Sigmoid colon (tissue), 7 donors: Measurements from ENCODE around the gene FANK1. TPM values are rescaled to one million over a fixed set of nuclear protein-coding genes. Genes with fewer than 3 reads are reported as not detected.
"Not testable (repeated sequence)": the region's sequence is repeated elsewhere in the genome, so short reads cannot be mapped to it uniquely, and the experiment has no call there.

Source experiments
- DNase-seq: peaks from one replicate; pipeline ENCODE4 v3.0.0-alpha.2; 2019
- H3K27ac ChIP-seq, 4 donors: fragments of 200-600 bp; sonication (generic); one replicate each; pipeline ENCODE4 v1.5.1; 2016 to 2019; ENCODE audit warnings: mild to moderate bottlenecking in 1 of 4
- H3K27me3 ChIP-seq, 3 donors: fragments of 200-600 bp; sonication (generic); one replicate each; pipeline ENCODE4 v1.5.1; 2019; ENCODE audit warnings: mild to moderate bottlenecking in 1 of 3
- H3K36me3 ChIP-seq, 4 donors: fragments of 200-600 bp; sonication (generic); one replicate each; pipeline ENCODE4 v1.5.1; 2016 to 2019
- H3K4me1 ChIP-seq, 4 donors: fragments of 200-600 bp; sonication (generic); one replicate each; pipeline ENCODE4 v1.5.1; 2017 to 2019
- H3K4me3 ChIP-seq, 4 donors: fragments of 200-600 bp; sonication (generic); one replicate each; pipeline ENCODE4 v1.5.1; 2017 to 2019; ENCODE audit warnings: mild to moderate bottlenecking in 2 of 4, moderate library complexity in 1 of 4
- H3K9me3 ChIP-seq, 4 donors: fragments of 200-600 bp in 3 of 4; sonication (generic) in 3 of 4; one replicate each; pipeline versions ENCODE4 v1.5.1 to v1.6.1; 2013 to 2019
- EP300 ChIP-seq, 4 donors: sonication (generic); formaldehyde crosslinking; IDR thresholded peaks; one replicate each; pipeline ENCODE4 v1.6.1; 2017; ENCODE audit warnings: antibody characterized with exemption in 4 of 4
- POLR2A ChIP-seq, 2 donors: fragments of 450-650 bp; IDR thresholded peaks; one replicate each; pipeline ENCODE4 v1.6.1; 2016; ENCODE audit warnings: antibody characterized with exemption in 2 of 2, mild to moderate bottlenecking in 2 of 2, moderate library complexity in 2 of 2
- POLR2AphosphoS5 ChIP-seq, 4 donors: sonication (generic); formaldehyde crosslinking; IDR thresholded peaks; one replicate each; pipeline ENCODE4 v1.6.1; 2017; ENCODE audit warnings: antibody characterized with exemption in 4 of 4
- WGBS, 2 donors: extraction: QIAGEN DNeasy Blood & Tissue Kit; methylation state at CpG; one replicate each; pipeline ENCODE4 v1.1.7; 2013; 5-methylcytosine and 5-hydroxymethylcytosine counted together
- intact Hi-C: fragments of 100-400 bp; cut with DNase I; formaldehyde crosslinking; loops from one replicate; pipeline ENCODE4 v1.15.1; 2023
- polyA plus RNA-seq, 3 donors: library from polyadenylated mRNA; stranded (reverse); fragments of 200-250 nt; gene quantifications; one replicate each; pipeline ENCODE4 v1.2.3, GENCODE V29; 2013
- total RNA-seq, 4 donors: library from RNA; depleted of rRNA; stranded (reverse); fragments of >200 nt; gene quantifications; one replicate each; pipeline ENCODE4 v1.1.0, GENCODE V29; 2016
- TF ChIP-seq, protein P1 (sequence below), 4 experiments: fragments of 450-650 bp in 3 of 4; fragments of 200-600 bp in 1 of 4; IDR thresholded peaks; one replicate each; pipeline ENCODE4 v1.5.1; 2016 to 2019; ENCODE audit warnings: antibody characterized with exemption in 4 of 4, mild to moderate bottlenecking in 3 of 4, moderate library complexity in 2 of 4
- donor health status: healthy with polysubstance abuse.
- donor health status: Bipolar disorder and iron deficiency.
- donor health status: healthy.

The FANK1 gene
- total and polyA plus RNA-seq, 7 donors = 0.71 to 12.6 (median 3.5) TPM; not detected in 1

GRCh38 chr10:125908813-125909212 lies 12.4 kb downstream of the FANK1 start:
- H3K4me3 ChIP-seq, H3K27me3 ChIP-seq, H3K4me1 ChIP-seq, DNase-seq, H3K9me3 ChIP-seq, H3K36me3 ChIP-seq, H3K27ac ChIP-seq, intact Hi-C loops: not testable (repeated sequence)
- 54 to 58% methylated on average over 2 of the region's 2 CpGs for WGBS, 2 donors

DNA sequence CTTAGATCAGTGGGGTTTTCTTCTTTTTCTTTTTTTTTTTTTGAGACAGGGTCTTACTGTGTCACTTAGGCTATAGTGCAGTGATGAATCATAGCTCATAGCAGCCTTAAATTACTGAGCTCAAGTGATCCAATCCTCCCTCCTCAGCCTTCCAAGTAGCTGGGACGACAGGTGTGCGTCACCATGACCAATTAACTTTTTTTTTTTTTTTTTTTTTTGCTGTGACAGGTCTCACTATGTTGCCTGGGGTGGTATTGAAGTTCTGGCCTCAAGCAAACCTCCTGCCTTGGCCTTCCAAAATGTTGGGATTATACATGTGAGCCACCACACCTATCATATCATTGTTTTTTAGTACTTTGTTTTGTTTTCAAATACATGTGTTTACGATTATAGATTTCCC lies 13.1 kb downstream of the FANK1 start:
- DNase-seq, H3K4me1 ChIP-seq, H3K27ac ChIP-seq, H3K36me3 ChIP-seq, H3K9me3 ChIP-seq, intact Hi-C loops, H3K27me3 ChIP-seq, H3K4me3 ChIP-seq: not testable (repeated sequence)
- WGBS, 2 donors = 51 to 60% methylated on average over 3 of the region's 3 CpGs

GRCh38 chr10:125911145-125911544 lies 14.8 kb downstream of the FANK1 start:
- no peak overlapping the region for H3K27ac ChIP-seq
- no peak for TF ChIP-seq POLR2A (IDR thresholded peaks at IDR 0.05)
- 23 to 77% methylated on average over 10 of the region's 10 CpGs for WGBS, 2 donors
- no peaks in the 10 kb centered on the region for H3K27me3 ChIP-seq
- H3K4me3 ChIP-seq = no peak overlapping the region
- DNase-seq = no peak
- intact Hi-C loops = no loop called here
- H3K9me3 ChIP-seq = no peaks in the 10 kb centered on the region
- H3K4me1 ChIP-seq = no peaks in the 10 kb centered on the region
- no peaks in the 10 kb centered on the region for H3K36me3 ChIP-seq

GRCh38 chr10:125911990-125912389 lies 15.6 kb downstream of the FANK1 start:
- Histone ChIP-seq H3K27me3 (no peaks in the 10 kb centered on the region), H3K4me1 (no peaks in the 10 kb centered on the region), H3K27ac (no peak overlapping the region), H3K4me3 (no peak overlapping the region), H3K9me3 (no peaks in the 10 kb centered on the region), H3K36me3 (no peaks in the 10 kb centered on the region)
- TF ChIP-seq, protein P1, sequence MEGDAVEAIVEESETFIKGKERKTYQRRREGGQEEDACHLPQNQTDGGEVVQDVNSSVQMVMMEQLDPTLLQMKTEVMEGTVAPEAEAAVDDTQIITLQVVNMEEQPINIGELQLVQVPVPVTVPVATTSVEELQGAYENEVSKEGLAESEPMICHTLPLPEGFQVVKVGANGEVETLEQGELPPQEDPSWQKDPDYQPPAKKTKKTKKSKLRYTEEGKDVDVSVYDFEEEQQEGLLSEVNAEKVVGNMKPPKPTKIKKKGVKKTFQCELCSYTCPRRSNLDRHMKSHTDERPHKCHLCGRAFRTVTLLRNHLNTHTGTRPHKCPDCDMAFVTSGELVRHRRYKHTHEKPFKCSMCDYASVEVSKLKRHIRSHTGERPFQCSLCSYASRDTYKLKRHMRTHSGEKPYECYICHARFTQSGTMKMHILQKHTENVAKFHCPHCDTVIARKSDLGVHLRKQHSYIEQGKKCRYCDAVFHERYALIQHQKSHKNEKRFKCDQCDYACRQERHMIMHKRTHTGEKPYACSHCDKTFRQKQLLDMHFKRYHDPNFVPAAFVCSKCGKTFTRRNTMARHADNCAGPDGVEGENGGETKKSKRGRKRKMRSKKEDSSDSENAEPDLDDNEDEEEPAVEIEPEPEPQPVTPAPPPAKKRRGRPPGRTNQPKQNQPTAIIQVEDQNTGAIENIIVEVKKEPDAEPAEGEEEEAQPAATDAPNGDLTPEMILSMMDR (IDR thresholded peaks at IDR 0.05) = no peak
- TF ChIP-seq EP300 (IDR thresholded peaks at IDR 0.05) (no peak), POLR2A (IDR thresholded peaks at IDR 0.05) (no peak), POLR2AphosphoS5 (IDR thresholded peaks at IDR 0.05) (no peak)
- WGBS, 2 donors = 11 to 58% methylated on average over 4 of the region's 4 CpGs
- intact Hi-C loops = no loop called here
- no peak for DNase-seq

- H3K9me3 ChIP-seq, H3K27me3 ChIP-seq, intact Hi-C loops, H3K27ac ChIP-seq, DNase-seq, H3K36me3 ChIP-seq, H3K4me1 ChIP-seq, H3K4me3 ChIP-seq: not testable (repeated sequence)
- 12 to 53% methylated on average over 6 of the region's 6 CpGs for WGBS, 2 donors
Measured at GRCh38 chr10:125913277-125913676, 16.9 kb downstream of the FANK1 start.

- H3K4me3 ChIP-seq = no peak overlapping the region
- 53 to 68% methylated on average over 3 of the region's 3 CpGs for WGBS, 2 donors
- H3K27ac ChIP-seq = no peak overlapping the region
- DNase-seq = no peak
- H3K27me3 ChIP-seq = no peaks in the 10 kb centered on the region
- no peaks in the 10 kb centered on the region for H3K36me3 ChIP-seq
- H3K9me3 ChIP-seq = no peaks in the 10 kb centered on the region
- intact Hi-C loops = no loop called here
- H3K4me1 ChIP-seq = no peaks in the 10 kb centered on the region
- TF ChIP-seq, protein P1 (IDR thresholded peaks at IDR 0.05) = no peak
- TF ChIP-seq EP300 (IDR thresholded peaks at IDR 0.05) (no peak), POLR2AphosphoS5 (IDR thresholded peaks at IDR 0.05) (no peak), POLR2A (IDR thresholded peaks at IDR 0.05) (no peak)
Measured at GRCh38 chr10:125916977-125917376, 20.6 kb downstream of the FANK1 start.

DNA sequence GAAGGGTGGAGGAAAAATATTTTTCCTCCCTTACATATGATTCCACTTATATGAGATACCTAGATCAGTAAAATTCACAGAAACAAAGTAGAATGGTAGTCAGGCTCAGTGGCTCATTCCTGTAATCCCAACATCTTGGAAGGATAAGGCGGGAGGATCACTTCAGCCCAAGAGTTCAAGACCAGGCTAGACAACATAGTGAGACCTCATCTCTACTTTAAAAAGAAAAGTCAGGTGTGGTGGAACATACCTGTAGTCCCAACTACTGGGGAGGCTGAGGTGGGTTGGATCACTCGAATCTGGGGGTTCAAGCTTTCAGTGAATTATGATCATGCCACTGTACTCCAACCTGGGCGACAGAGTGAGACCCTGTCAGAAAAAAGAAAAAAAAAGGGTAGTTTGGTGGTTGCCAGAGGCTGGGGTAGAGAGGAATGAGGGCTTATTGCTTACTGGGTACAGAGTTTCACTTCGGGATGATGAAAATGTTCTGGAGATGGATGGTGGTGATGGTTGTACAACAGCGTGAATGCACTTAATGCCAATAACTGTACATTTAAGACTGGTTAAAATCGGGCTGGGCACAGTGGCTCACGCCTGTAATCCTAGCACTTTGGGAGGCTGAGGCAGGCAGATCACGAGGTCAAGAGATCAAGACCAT lies 21.5 kb downstream of the FANK1 start:
- H3K4me1 ChIP-seq, H3K27ac ChIP-seq, H3K4me3 ChIP-seq, DNase-seq, H3K9me3 ChIP-seq, H3K36me3 ChIP-seq, intact Hi-C loops, H3K27me3 ChIP-seq: not testable (repeated sequence)
- WGBS, 2 donors = 91 to 93% methylated on average over 8 of the region's 8 CpGs

GRCh38 chr10:125921643-125922306 lies 25.4 kb downstream of the FANK1 start:
- intact Hi-C loops, H3K4me3 ChIP-seq, H3K27me3 ChIP-seq, DNase-seq, H3K27ac ChIP-seq, H3K4me1 ChIP-seq, H3K36me3 ChIP-seq, H3K9me3 ChIP-seq: not testable (repeated sequence)
- 57 to 84% methylated on average over 2 of the region's 2 CpGs for WGBS, 2 donors
